Measurements from ENCODE around the gene CCDC154.

Gene CCDC154

DNA sequence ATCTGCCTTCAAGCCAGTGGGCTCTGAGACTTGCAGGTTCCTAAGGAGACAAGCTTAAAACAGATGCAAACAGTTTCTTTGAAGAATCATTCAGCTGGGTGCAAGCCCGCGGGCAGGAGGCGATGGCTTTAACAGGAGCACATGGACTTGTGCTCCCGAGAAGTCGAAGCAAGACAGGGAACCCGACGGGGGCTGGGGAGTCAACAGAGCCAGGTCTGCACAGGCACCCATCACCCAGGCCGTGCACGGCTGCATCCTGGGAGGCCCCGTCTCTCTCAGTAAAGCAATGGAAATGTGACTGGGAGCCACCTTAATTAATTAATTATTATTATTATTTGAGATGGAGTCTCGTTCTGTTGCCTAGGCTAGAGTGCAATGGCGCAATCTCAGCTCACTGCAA is 44.7 kb upstream of the CCDC154 start:
- H3K4me1 ChIP-seq: peaks cover 0 to 12% (median 10%) of the 10 kb centered on the region in 4 donors
- no peak overlapping the region for H3K4me3 ChIP-seq
- H3K27ac ChIP-seq: no peak overlapping the region
- TF ChIP-seq, protein P1, sequence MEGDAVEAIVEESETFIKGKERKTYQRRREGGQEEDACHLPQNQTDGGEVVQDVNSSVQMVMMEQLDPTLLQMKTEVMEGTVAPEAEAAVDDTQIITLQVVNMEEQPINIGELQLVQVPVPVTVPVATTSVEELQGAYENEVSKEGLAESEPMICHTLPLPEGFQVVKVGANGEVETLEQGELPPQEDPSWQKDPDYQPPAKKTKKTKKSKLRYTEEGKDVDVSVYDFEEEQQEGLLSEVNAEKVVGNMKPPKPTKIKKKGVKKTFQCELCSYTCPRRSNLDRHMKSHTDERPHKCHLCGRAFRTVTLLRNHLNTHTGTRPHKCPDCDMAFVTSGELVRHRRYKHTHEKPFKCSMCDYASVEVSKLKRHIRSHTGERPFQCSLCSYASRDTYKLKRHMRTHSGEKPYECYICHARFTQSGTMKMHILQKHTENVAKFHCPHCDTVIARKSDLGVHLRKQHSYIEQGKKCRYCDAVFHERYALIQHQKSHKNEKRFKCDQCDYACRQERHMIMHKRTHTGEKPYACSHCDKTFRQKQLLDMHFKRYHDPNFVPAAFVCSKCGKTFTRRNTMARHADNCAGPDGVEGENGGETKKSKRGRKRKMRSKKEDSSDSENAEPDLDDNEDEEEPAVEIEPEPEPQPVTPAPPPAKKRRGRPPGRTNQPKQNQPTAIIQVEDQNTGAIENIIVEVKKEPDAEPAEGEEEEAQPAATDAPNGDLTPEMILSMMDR (IDR thresholded peaks at IDR 0.05): no peak
- H3K9me3 ChIP-seq: no peaks in the 10 kb centered on the region
- no peak for DNase-seq
- H3K27me3 ChIP-seq: no peaks in the 10 kb centered on the region
- H3K36me3 ChIP-seq: no peaks in the 10 kb centered on the region
- intact Hi-C loops (cut with DNase I; ENCODE audit: low total_unique reads): no loop called here

DNA sequence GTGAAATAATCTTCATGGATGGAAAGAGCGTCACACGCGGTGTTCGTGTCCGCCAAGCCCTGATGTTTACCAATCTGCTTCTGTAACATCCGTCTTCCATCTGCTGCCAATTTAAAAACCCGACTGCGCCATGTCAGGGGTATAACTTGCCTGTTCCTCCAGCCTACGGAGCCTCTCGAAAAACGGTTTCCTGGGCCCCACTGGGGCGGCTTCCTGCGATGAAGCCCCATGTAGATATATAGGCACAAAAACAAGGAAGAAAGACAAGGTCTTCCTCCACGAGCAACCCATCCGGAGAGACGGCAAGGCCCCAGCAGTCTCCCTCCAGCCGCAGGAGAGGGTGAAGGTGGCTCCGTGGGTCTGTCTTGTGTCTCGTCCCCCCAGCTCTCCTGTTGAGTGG is 44.3 kb upstream of the CCDC154 start, which contains the start of gene PTX4:
Gene PTX4 (minus strand): TSS at position 326 of the 400 bp plus-strand sequence. CDS start 35 bp downstream, at position 291.
- no peaks in the 10 kb centered on the region for H3K36me3 ChIP-seq
- H3K4me1 ChIP-seq: peaks cover 0 to 7% (median 6%) of the 10 kb centered on the region in 4 donors
- no peak within 1 kb of the TSS for H3K4me3 ChIP-seq
- no peaks in the 10 kb centered on the region for H3K9me3 ChIP-seq
- intact Hi-C loops (cut with DNase I; ENCODE audit: low total_unique reads): no loop called here
- TF ChIP-seq, protein P1 (IDR thresholded peaks at IDR 0.05): no peak
- H3K27ac ChIP-seq: no peak within 1 kb of the TSS
- H3K27me3 ChIP-seq: no peaks in the 10 kb centered on the region
- DNase-seq: no peak

DNA sequence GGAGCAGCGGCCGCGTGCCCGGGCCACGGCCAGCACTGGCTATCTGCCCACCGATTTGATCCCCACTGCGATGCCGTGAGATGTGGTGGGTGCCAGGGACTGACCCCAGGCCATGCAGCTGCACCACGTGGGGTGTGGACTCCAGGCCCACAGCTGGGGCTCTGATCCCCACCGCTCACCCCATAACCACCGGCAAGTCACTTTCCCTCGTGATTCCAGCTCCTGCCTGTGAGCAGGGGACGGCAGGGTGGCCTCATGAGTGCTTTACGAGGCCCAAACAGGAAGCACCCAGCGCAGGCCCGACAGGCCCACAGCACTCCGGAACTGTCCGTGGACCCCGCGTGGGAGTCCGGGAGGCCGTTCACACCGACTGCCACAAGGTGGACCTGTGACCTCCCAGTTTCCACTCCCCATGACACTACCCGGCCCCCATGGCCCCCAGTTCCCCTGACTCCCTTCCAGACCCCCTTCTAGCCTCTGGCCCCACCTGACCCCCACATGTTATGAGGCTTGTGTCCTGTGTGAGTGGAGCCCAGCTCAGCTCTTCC is 43.8 kb upstream of the CCDC154 start:
- no peaks in the 10 kb centered on the region for H3K36me3 ChIP-seq
- H3K4me3 ChIP-seq: no peak overlapping the region
- H3K4me1 ChIP-seq: peaks cover 0 to 7% (median 6%) of the 10 kb centered on the region in 4 donors
- intact Hi-C loops (cut with DNase I; ENCODE audit: low total_unique reads): no loop called here
- H3K9me3 ChIP-seq: no peaks in the 10 kb centered on the region
- no peaks in the 10 kb centered on the region for H3K27me3 ChIP-seq
- TF ChIP-seq, protein P1 (IDR thresholded peaks at IDR 0.05): no peak
- H3K27ac ChIP-seq: no peak overlapping the region
- DNase-seq: no peak

DNA sequence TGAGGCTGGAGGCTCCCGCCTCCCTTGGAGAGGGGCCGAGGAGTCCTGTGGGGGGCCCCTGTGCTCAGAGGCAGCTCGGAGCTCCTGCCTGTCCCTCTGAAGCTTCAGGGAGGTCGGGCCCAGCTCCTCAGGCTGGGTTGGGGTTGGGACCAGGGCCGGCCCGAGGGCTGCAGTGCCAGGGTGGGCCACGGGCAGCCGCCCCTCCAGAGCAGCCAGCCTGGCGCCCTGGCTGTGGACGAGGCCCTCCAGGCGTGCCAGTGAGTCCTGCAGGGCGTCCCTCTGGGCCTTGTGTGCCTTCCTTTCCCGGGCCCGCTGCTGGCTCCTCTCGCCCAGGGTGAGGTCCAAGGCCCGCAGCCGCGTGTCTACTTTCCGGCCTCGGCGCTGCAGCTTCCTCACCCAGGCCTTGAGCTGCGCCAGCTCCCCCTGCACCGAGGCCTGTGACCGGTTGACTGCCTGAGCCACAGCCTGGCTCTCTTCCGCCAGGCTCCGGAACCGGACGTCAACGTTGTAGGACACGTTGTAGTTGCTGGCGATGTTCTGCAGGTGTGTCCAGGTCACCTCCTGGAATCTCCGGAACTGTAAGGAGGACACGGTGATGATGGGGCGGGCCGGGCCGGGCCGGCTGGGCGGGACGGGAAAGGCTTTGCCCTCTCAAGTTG is 43.2 kb upstream of the CCDC154 start:
- no peak for DNase-seq
- Histone ChIP-seq H3K36me3 (no peaks in the 10 kb centered on the region), H3K4me1 (peaks cover 0 to 2% (median 1%) of the 10 kb centered on the region in 4 donors), H3K9me3 (no peaks in the 10 kb centered on the region), H3K4me3 (no peak overlapping the region), H3K27ac (no peak overlapping the region), H3K27me3 (no peaks in the 10 kb centered on the region)
- intact Hi-C loops (cut with DNase I; ENCODE audit: low total_unique reads): no loop called here
- TF ChIP-seq, protein P1 (IDR thresholded peaks at IDR 0.05): no peak

DNA sequence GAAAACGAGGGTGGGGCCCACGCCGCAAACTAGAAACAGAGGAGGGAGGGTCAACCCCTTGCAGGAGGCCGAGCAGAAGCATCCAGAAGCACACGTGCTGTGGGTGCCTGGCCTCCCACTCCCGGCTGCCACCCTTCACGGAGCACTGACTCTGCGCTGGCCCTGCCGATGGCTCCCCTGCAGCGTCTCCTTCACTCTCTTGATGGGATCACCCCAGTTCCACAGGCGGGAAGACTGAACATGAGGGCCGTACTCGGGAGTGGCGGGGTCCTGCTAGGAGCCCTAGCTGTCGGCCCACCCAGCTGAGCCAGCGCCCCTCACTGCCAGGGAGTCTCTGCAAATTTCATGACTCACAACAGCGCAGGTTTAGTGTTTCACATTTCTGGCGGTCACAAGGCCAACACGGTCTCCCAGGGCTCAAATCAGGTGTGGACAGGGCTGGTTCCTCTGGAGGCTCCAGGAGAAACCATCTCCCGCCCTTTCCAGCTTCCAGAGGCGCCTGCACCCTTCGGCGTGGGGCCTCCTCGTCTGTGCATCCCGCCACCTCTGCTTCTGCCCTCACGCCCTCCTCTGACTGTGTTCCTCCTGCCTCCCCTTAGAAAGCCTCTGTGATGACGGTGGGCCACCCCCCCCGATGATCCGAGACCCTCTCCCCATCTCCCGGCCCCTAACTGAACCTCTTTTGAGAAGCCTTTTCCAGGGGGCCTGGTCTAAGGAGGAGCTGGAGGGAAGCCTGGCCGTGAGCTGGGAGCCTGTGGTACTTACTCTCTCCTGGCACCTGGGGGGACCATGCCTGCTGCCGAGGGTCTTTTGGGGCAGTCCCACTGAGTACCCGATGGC is 42.4 kb upstream of the CCDC154 start:
- DNase-seq: no peak
- Histone ChIP-seq H3K4me3 (no peak overlapping the region), H3K9me3 (no peaks in the 10 kb centered on the region), H3K36me3 (no peaks in the 10 kb centered on the region), H3K27ac (no peak overlapping the region), H3K27me3 (no peaks in the 10 kb centered on the region), H3K4me1 (no peaks in the 10 kb centered on the region)
- TF ChIP-seq, protein P1 (IDR thresholded peaks at IDR 0.05): no peak
- intact Hi-C loops (cut with DNase I; ENCODE audit: low total_unique reads): no loop called here
